HTERT RPE-1 (cell line): Measurements from ENCODE around the gene DYNLT1.
"Not testable (repeated sequence)": the region's sequence is repeated elsewhere in the genome, so short reads cannot be mapped to it uniquely, and the experiment has no call there.

Experiments used
- in situ Hi-C: fragments of 300-500 bp; cut with MboI; formaldehyde crosslinking; loops from 4 replicates; pipeline ENCODE4 v1.14.3; 2020; ENCODE audit warnings: low sequenced_read_pairs

The DYNLT1 gene

DNA sequence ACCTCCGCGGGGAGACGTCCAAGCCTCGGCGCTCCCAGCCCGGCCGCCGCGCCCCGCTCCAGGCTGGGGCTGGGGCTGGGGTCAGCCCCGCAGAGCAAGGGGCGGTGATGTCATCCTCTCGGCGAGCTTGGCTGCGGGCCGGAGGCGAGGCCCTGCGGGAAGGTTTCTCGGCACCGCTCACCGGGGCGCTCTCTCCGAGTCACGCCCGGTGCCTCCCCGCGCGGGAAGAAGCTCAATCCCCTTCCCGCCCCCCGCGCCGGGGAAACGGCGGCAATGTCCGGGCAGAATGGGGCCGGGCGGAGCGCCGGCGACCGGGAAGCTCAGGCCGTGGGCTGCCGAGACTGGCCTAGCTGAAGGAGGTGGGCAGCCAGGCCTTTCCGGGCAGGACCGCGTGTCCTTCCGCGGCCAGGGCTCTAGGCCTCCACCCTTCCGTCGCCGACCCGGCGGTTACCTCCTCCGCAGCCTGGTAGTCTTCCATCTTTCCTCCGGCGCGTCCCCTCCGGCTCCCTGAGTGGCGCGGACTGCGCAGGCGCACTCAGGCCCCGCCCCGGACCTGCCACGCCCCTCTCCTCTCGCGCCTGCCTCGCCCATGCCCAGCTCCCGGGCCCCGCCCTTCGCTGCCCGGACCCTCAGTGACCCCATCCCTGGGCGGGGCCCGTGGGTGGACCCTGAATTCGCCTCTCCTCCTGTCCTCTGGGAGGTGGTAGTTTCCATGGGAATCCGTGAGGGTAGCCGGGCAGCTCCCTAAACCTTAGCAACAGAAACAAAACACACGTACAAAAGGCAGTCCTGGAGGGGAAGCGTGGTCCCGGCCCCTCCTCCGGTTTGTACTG, at the start of gene DYNLT1:
Gene DYNLT1 (minus strand): TSS at position 513 of the 833 bp plus-strand sequence. CDS start 35 bp downstream, at position 478.
- in situ Hi-C loops = no loop called here

DNA sequence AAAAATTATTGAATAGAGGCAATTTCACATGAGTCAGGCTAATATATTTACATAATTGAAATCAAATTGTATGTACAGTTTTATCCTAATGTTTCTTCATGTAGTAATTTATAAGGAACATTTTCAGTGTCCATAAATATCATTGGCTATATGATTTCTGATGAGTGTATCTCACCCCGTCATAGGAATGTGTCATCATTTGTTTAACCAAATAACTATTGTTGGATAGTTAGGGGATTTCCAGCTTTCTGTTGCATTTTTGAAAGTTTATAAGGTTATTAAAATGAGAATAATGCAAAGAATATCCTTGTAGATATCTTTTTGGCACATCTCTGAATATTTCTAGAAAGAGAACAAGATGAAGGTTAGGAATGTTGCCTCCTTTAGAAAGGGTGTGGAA, 44.3 kb upstream of the DYNLT1 start:
- in situ Hi-C loops = no loop called here

DNA sequence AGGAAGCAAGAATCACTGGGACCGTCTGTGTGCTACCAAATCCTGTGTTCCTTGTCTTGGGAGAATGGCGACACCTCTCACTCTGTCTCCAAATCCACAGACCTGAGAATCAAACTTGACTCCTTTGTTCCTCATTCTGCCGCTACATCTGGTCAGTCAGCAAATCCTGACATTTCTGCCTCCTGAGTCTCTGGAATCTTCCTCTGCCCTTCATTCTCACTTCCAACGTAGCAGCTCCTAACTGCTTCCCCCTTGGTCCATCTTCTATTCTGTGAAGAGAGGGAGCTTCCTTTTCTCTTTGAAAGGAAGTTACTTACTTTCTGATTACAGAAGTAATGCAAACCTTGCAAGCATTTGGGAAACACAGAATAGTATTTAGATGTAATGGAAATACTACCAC, 43.0 kb upstream of the DYNLT1 start:
- in situ Hi-C loops = no loop called here

DNA sequence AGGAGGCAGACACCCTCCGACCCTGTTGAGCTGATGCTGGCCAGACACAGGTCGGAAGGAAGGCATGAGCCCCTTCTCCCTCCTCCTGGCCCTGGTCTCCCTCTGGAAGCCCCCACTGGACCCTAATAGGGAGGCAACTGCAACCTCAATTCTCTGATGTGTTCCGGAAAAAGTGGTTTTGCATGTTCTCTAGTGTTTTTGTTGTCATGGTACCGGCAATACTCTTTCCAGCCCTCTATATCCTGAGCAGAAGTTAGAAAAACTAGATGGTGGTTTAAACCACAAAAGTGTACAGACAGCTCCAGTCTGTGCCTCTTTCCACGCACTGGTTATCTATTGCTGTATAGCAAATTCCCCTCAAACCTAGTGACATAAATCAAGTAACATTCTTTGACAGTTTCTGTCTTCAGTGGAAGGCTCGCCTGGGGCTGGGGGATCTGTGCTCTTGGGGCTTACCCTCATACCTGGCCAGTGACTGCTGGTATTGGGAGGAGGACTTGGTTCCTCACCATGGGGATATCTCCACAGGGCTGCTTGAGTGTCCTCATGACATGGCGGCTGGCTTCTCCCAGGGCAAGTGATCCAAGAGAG, 42.3 kb upstream of the DYNLT1 start:
- in situ Hi-C loops = no loop called here

DNA sequence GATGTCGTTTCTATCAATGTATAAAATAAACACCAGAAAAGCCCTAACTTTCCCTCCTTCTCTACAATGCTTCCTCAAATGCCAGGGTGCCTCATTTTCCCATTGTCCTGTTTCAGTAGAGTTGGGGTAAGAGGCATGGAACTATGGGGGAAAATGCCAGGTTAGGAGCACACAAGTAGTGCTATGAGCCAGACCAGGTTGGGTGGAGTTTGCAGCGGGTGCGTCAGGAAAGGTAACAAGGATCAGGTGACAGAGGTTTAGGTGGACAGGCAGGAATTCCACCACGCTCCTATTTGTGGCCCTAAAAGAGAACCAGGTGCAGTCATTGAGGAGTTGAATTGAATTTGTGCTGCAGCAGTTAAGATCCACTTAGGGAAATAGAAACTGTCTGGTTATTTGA, 41.8 kb upstream of the DYNLT1 start:
- in situ Hi-C loops = no loop called here

DNA sequence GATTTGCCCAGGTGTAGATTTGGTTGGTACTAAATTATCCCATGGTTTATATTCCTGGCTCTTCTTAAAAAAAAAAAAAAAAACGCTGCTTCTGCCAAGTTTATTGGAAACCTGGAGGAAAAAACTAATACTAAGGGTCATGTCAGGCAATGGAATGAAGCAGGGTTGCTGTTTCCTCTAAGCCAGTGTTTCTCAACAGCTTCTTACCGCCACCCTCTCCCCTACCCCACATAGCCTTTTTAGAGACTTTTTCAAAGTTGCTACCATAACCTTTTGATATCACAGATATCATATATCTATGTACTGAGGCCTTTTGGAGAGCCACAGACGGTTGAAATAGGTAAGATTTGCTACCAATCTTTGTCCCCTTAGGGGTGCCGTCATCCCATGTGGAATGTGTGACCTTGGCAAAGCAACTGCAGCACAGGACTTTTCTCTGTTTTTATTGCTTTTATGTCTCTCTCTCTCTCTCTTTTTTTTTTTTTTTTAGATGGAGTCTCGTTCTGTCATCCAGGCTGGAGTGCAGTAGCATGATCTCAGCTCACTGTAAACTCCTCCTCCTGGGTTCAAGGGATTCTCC, 40.3 kb upstream of the DYNLT1 start:
- in situ Hi-C loops = no loop called here

DNA sequence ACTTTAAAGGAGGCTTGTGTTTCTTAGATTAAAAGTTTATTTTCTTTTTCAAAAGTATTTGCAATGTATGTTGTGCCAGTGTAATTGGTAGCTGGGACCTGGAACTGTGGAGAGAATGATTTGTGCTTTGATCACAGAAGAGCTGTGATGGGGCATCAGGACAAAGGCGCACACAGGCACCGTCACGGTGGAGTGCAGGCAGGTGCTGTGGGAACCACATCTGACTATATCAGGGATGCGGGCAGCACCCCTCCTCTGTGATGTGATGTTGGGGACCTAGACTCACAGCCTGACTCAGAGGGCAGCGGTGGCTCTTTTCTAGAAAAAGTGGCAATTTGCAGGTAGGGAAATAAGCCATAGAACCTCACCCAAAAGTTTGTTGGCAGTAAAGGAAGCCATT, 39.8 kb upstream of the DYNLT1 start:
- in situ Hi-C loops = no loop called here

DNA sequence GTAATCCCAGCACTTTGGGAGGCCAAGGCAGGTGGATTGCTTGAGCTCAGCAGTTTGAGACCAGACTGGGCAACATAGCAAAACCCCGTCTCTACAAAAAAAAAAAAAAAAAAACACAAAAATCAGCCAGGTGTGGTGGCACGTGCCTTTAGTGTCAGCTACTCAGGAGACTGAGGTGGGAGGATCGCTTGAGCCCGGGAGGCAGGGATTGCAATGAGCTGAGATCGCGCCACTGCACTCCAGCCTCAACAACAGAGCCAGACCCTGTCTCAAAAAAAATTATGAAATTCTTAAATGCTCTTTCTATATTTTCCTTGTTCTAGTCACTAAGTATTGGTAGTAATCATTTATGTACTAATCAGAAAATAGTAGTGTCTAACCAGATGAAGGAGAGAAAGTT, 35.9 kb upstream of the DYNLT1 start:
- in situ Hi-C loops = no loop called here

DNA sequence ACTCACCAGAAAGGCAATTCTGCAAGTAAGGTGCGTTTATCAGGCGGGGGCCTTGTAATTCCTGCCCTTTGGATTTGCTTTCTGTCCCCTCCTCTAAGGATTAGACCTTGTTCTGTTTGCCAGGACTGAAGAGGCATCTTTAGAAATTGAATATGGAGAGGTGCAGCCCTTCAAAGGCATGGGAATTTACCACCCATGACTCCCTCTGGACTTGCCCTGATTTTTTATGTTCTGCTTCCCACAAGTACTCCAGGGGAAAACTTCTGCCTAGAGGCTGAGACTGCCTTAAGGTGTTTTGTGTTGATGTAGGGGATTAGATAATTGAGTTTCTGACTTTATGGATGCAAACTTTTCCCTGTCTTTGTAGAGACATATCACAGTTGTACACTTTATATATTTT, 35.5 kb upstream of the DYNLT1 start:
- in situ Hi-C loops = no loop called here

DNA sequence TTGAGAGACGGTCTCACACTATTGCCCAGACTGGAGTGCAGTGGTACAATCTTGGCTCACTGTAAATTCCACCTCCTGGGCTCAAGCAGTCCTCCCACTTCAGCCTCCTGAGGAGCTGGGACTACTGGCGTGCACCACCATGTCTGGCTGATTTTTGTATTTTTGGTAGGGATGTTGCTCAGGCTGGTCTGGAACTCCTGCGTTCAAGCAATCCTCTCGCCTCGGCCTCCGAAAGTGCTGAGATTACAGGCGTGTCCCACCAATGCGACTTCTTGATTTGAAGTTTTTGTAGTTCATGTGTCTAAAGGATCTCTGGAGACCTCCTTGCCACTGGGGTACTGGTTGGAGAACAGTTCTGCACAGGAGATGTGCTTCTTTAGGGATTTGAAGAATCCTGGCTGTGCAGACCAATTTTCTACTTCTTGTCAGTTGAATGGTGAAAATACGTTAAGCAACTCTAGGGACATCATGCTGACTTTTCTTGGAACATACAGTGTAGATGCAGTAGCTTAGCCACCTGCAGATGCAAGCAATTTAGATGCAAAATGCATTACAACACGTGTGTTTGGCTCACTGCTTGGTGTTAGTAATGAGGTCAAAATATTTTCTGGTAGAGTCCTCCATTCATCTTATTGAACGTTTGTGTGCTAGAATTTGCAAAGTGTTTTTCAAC, 33.5 kb upstream of the DYNLT1 start:
- in situ Hi-C loops = no loop called here

DNA sequence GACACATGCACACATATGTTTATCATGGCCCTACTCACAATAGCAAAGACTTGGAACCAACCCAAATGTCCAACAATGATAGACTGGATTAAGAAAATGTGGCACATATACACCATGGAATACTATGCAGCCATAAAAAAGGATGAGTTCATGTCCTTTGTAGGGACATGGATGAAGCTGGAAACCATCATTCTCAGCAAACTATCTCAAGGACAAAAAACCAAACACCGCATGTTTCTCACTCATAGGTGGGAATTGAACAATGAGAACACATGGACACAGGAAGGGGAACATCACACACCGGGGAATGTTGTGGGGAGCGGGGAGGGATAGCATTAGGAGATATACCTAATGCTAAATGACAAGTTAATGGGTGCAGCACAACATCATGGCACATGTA, 32.6 kb upstream of the DYNLT1 start:
- in situ Hi-C loops = not testable (repeated sequence)

DNA sequence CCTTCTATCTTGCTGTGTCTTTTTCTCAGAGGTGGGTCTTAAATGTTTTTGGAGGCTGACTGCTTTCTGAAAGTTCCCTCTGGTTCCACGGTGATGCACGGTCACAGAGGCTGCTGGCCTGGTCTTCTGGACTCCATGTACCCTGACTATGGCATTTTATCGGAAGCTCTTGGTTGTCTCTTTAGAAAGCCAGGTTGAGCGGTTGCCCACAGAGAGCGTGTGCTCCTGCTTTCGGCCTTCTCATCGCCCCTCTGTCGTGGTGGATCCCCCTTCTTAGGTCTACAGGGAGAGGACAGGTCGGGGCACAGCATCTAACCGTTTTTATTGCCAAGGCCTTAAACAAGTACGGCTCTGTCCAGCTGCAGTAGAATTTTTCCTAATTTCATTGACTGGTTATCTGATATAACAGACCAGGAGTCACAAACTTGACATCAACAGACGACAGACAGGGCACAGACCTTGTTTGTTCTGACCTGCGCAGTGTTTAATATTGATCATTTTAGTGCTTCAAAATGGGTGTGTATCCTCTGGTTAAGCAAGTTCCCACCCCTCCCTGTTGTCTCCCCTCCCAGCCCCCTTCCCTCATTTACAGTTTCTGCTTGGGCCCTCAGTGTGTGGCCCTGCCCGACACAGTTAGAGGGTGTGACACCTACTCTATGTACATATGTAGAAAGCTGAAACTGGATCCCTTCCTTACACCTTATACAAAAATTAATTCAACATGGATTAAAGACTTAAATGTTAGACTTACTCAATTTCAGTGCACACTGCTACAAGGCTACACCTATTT, 30.0 kb upstream of the DYNLT1 start:
- in situ Hi-C loops = no loop called here

DNA sequence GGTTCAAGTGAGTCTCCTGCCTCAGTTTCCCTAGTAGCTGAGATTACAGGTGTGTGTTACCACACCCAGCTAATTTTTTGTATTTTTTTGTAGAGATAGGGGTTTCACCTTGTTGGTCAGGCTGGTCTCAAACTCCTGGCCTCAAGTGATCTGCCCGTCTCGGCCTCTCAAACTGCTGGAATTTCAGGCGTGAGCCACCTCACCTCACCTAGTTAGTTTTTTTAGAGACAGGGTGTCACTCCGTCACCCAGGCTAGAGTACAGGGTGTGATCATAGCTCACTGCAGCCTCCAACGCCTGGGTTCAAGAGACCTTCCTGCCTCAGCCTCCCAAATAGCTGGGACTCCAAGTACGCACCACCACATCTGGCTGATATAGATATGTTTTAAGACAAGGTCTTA, 28.2 kb upstream of the DYNLT1 start:
- in situ Hi-C loops = no loop called here

DNA sequence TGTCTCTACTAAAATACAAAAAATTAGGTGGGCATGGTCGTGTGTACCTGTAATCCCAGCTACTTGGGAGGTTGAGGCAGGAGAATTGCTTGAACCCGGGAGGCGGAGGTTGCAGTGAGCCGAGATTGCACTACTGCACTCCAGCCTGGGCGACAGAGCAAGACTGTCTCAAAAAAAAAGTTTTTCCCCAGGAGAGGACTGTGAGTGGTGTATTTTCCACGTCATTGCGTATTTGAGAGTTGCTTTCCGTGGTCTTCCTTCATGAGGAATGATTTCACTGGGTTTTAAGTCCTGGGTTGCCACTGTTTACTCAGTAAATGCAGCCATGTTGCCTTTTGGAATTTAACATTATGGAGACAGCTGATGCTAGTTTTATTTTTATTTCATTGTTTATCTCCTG, 27.6 kb upstream of the DYNLT1 start:
- in situ Hi-C loops = not testable (repeated sequence)

DNA sequence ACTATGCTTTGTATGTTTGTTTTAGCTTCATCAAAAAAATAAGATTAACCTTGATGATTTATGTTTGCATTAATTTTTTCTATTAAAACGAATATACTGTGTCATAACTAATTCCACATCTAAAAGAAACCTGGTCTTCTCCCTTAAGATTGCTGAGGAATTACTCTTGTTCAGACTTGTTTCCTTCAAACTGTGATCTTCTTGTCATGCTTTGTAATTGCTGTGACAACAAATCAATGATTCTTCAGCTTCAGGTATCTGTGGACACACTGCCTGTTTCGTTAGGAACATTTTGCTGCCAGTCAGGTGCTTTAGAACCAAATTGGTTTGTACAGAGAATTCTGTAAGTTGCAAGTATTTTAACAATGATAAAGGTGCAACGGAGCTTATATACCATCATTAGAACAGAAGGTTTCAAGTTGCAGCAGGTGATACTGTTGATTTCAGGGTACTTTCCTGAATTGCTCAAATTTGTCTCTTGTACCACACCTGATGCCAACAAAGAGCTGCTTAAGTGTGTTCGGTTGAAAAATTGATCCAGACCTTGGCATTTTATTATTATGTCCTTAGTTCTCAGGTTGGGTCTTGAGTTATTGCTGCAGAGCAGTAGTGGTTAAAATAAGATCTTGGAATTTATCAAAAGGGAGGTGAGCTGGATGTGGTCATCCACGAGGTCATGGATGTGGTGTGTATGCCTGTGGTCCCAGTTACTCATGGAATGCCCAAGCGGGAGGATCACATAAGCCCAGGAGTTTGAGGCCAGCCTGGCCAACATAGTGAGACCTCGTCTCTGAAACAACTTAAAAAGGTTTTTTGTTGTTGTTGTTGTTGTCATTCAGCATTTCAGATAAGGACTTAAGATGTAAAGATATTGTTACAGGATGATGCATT, 24.8 kb upstream of the DYNLT1 start:
- in situ Hi-C loops = no loop called here

DNA sequence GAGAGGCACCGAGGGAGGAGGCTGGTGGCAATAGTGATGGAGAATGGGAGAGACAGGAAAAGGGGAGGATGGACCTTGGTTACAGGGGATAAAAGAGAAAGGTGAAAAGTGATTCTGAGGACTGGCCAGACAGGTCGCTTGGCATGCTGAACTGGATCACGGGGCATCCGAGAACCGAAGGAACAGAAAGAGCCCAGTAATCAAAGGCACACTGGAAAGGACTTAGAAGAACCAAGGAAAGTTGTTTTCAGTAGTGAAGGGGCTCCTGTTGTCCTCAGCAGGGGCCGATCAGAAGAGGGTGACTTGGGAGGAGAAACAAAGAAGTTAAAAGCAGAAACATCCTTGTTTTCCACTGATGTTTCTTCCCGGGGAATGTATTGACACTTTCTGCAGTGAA, 24.2 kb upstream of the DYNLT1 start:
- in situ Hi-C loops = no loop called here

DNA sequence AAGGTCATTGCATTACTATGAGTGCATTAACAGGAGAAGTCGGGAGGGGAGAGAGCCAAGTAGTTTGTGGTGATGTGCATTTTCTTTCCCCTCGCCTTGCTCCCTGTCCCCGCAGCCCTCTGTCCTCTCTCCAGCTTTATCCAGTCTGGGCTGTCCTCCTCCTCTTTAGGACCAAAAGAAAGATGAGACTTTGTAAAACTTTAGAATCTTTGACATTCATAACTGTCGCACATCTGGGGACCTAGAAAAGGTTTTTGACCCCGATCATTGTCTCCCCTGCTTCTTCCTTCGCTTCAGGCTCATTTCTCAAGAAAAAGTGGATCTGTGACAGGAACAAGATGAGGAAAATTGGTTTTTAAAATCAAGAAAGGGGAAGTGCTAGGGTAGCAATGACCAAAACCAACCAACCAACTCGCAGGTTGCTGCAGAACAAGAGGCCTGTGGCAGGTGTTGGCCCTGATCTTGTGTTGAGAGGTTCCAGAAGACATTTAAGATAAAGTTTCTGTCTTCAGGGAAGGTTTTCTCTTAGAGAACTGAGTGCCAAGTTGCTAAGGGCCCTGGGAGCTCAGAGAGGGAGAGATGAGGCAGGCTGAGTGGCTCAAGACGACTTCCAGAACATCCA, 22.9 kb upstream of the DYNLT1 start:
- in situ Hi-C loops = no loop called here

DNA sequence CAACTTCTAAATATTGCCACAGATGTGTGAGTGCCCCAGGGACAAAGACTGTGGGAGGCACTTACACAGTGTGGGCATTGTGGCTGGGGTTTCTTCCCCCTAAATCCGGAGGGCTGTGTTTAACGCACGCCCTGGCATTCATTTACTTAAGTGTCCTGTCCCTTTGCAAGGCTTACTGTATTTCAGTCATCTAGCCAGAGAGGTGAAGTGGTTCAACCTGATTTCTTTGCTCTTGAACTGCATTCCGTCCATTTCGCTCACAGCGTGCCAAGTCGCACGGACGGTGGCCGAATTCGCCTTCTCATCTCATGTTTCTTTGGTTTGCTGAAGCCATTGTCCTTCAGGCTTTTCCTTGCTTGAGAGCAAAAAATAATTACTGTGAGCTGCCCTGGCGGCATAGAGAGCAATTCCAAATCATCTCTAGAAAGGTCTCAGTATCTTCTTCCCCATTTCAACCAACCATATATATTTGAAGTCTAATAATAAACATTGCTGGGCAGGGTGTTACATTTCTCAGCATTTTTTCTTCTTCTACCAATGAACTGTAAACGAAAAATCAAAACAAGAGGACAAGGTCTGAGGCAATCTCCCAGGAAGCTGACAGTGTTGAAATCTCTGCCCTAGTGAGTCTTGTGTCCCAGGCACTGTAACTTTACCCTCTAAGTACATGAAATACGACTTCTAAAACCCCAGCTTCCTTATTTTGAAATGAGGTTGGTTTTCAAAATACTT, 22.3 kb upstream of the DYNLT1 start:
- in situ Hi-C loops = no loop called here

DNA sequence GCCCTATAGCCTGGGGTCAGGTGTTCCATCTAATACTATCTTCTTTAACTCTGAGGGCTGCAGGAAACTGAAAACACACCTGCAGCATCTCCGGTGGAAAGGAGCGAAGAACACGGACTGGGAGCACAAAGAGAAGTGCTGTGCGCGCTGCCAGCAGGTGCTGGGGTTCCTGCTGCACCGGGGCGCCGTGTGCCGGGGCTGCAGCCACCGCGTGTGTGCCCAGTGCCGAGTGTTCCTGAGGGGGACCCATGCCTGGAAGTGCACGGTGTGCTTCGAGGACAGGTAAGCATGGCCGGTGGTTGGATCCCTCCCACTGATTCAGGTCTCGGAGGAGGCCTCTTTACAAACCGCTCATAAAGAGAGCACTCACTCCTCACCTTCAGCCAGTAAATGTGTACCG, 20.8 kb upstream of the DYNLT1 start:
- in situ Hi-C loops = no loop called here
